K562 (cell line): ENCODE measurements around the gene CACNA2D4. TPM values are rescaled to one million over a fixed set of nuclear protein-coding genes. Genes with fewer than 3 reads are reported as not detected.

ENCODE experiments used
- ATAC-seq: fragments of 200-7000 bp; cut with Tn5 transposase; 3 replicates; pipeline ENCODE4 v1.9.1; 2020; ENCODE audit warnings: moderate library complexity
- BruUV-seq: library from RNA; stranded (reverse); fragments of 400-500 nt; replicated peaks from 2 replicates; lab custom pipeline; 2021; lab: Mats Ljungman, UMichigan
- CTCF ChIA-PET: fragments of 300-600 bp; formaldehyde crosslinking; extraction: SDS; loops from one replicate; lab custom pipeline; 2021; ENCODE audit warnings: low intra/inter-chr PET ratio; lab: Yijun Ruan, JAX
- POLR2A ChIA-PET: fragments of 300-600, 350-650 bp; sonication (Branson Sonifier 250); formaldehyde crosslinking; extraction: SDS; loops from one replicate; lab custom pipeline; 2021; ENCODE audit warnings: antibody characterized with exemption, inconsistent platforms; lab: Yijun Ruan, JAX
- DNase-seq, 4 experiments: peaks; one replicate each; pipeline versions ENCODE4 v3.0.0 to v3.0.0-alpha.2; 2011 to 2018; ENCODE audit warnings: low spot score in 3 of 4, mixed read lengths in 3 of 4; ENCODE audit errors: extremely low read depth in 1 of 4
- FAIRE-seq: peaks from 2 replicates; lab custom pipeline; 2011; peaks lifted over from hg19 to GRCh38; lab: Jason Lieb, UNC
- H2AFZ ChIP-seq: 2 replicates; pipeline ENCODE4 v1.6.0; 2011; ENCODE audit warnings: low read depth, low read length, control low read depth, inconsistent platforms
- H3K27ac ChIP-seq: fragments of 200-600 bp; 3 replicates; pipeline ENCODE4 v1.8.0; 2011; ENCODE audit warnings: low read depth, mild to moderate bottlenecking, control low read depth, inconsistent platforms, low read length, moderate library complexity, mixed read lengths; ENCODE audit errors: extremely low read depth
- H3K27me3 ChIP-seq, 2 experiments: fragments of 300-600 bp in 1 of 2; 2 replicates in 1 of 2; 3 replicates in 1 of 2; pipeline versions ENCODE4 v1.6.0 to v1.8.0; 2011; ENCODE audit warnings: inconsistent platforms in 2 of 2, low read length in 2 of 2, mild to moderate bottlenecking in 1 of 2, mixed read lengths in 1 of 2, moderate library complexity in 1 of 2; ENCODE audit not compliant: control insufficient read depth in 2 of 2, insufficient read depth in 2 of 2
- H3K36me3 ChIP-seq: fragments of 300-600 bp; 3 replicates; pipeline ENCODE4 v1.8.0; 2011; ENCODE audit warnings: mild to moderate bottlenecking, low read length, inconsistent platforms; ENCODE audit not compliant: control insufficient read depth, insufficient read depth
- H3K4me1 ChIP-seq, 2 experiments: fragments of 200-600 bp in 1 of 2; replicated peaks in 1 of 2; 2 replicates in 1 of 2; 3 replicates in 1 of 2; pipeline versions ENCODE4 v1.5.1 to v1.8.0; 2011; ENCODE audit warnings: inconsistent platforms in 2 of 2, low read length in 2 of 2, mild to moderate bottlenecking in 1 of 2, mixed read lengths in 1 of 2, moderate library complexity in 1 of 2; ENCODE audit not compliant: control insufficient read depth in 2 of 2, insufficient read depth in 2 of 2
- H3K4me2 ChIP-seq: 2 replicates; pipeline ENCODE4 v1.6.1; 2011; ENCODE audit warnings: low read length, control low read depth, inconsistent platforms, mixed read lengths; ENCODE audit not compliant: insufficient read depth
- H3K4me3 ChIP-seq: fragments of 200-600 bp; sonication (generic), shearing (Covaris generic); 2 replicates; pipeline ENCODE4 v1.5.1; 2016; ENCODE audit warnings: control low read depth, inconsistent platforms
- H3K79me2 ChIP-seq: fragments of 200-600 bp; 3 replicates; pipeline ENCODE4 v1.8.0; 2011; ENCODE audit warnings: low read length, inconsistent platforms; ENCODE audit not compliant: control insufficient read depth, insufficient read depth
- H3K9ac ChIP-seq, 2 experiments: 2 replicates each; pipeline versions ENCODE4 v1.6.0 to v1.6.1; 2011; ENCODE audit warnings: low read depth in 2 of 2, low read length in 2 of 2, control low read depth in 1 of 2, inconsistent platforms in 1 of 2, mild to moderate bottlenecking in 1 of 2, mixed read lengths in 1 of 2; ENCODE audit not compliant: insufficient read depth in 1 of 2
- H3K9me1 ChIP-seq: one replicate; pipeline ENCODE4 v1.6.0; 2011; ENCODE audit warnings: inconsistent platforms, mild to moderate bottlenecking, low read length, moderate library complexity; ENCODE audit not compliant: control insufficient read depth, insufficient read depth
- H3K9me3 ChIP-seq: replicated peaks from 2 replicates; pipeline ENCODE4 v1.5.1; 2011; ENCODE audit warnings: low read depth, low read length, inconsistent platforms; ENCODE audit not compliant: control insufficient read depth, insufficient read depth
- H4K20me1 ChIP-seq: replicated peaks from 2 replicates; pipeline ENCODE4 v1.6.1; 2011; ENCODE audit warnings: low read length, inconsistent platforms, mixed read lengths; ENCODE audit not compliant: control insufficient read depth, insufficient read depth
- DMBX1 ChIP-seq: fragments of 250-450 bp; sonication (Bioruptor Pico); IDR thresholded peaks from 2 replicates; pipeline ENCODE4 v1.8.0; 2022; ENCODE audit warnings: inconsistent platforms, mild to moderate bottlenecking, moderate library complexity, borderline replicate concordance
- KDM4B ChIP-seq, 2 experiments: fragments of 450-650 bp in 1 of 2; sonication (generic) in 1 of 2; IDR thresholded peaks; 2 replicates each; pipeline ENCODE4 v1.6.1; 2016 to 2017; ENCODE audit warnings: borderline replicate concordance in 2 of 2, antibody characterized with exemption in 1 of 2, low read depth in 1 of 2, mild to moderate bottlenecking in 1 of 2
- MTA3 ChIP-seq: fragments of 450-650 bp; formaldehyde crosslinking; IDR thresholded peaks from 2 replicates; pipeline ENCODE4 v1.6.1; 2017; ENCODE audit warnings: mild to moderate bottlenecking, borderline replicate concordance
- POLR2AphosphoS5 ChIP-seq: IDR thresholded peaks from 2 replicates; pipeline ENCODE4 v1.6.1; 2011; ENCODE audit warnings: mild to moderate bottlenecking, low read depth, low read length, moderate library complexity; ENCODE audit not compliant: control insufficient read depth, insufficient read depth
- ZFP1 ChIP-seq: fragments of 450-650 bp; formaldehyde crosslinking; IDR thresholded peaks from 2 replicates; pipeline ENCODE4 v1.4.0; 2020; ENCODE audit warnings: mild to moderate bottlenecking, mixed read lengths
- ZFP30 ChIP-seq: fragments of 250-450 bp; sonication (Bioruptor Pico); IDR thresholded peaks from 2 replicates; pipeline ENCODE4 v1.8.0; 2022; ENCODE audit warnings: moderate library complexity, mild to moderate bottlenecking, inconsistent platforms, borderline replicate concordance
- ZNF395 ChIP-seq: fragments of 200-800 bp; sonication (Bioruptor generic); IDR thresholded peaks from 2 replicates; pipeline ENCODE4 v1.6.1; 2017; ENCODE audit warnings: missing genetic modification characterization, missing compliant biosample characterization
- WGBS: fragments of 100-300 bp; shearing (Covaris generic); methylation state at CpG from one replicate; pipeline ENCODE4 v1.1.6; 2016; ENCODE audit warnings: low coverage, mixed read lengths; ENCODE audit not compliant: insufficient coverage; ENCODE audit errors: missing lambda C conversion rate; 5-methylcytosine and 5-hydroxymethylcytosine counted together
- in situ Hi-C: fragments of 300-500 bp; cut with MboI; formaldehyde crosslinking; loops from 4 replicates; pipeline ENCODE4 v1.15.0; 2018; ENCODE audit warnings: inconsistent platforms, mixed read lengths
- intact Hi-C: fragments of 100-400 bp; cut with micrococcal nuclease; formaldehyde crosslinking; loops from 2 replicates; pipeline ENCODE4 v1.14.2; 2022
- polyA plus RNA-seq, 8 experiments: library from polyadenylated mRNA; depleted of rRNA in 4 of 8; stranded (reverse) in 5 of 8; unstranded in 3 of 8; fragments of >200 nt; fragmentation: Nextera tagmentation in 2 of 8; fragmentation: Illumina TruSeq in 1 of 8; extraction: Ambion mirVana in 2 of 8; extraction: Trizol in 1 of 8; gene quantifications; 2 replicates each; pipeline versions ENCODE4 v1.2.1 to v1.2.3, GENCODE V29; 2011 to 2014; ENCODE audit warnings: inconsistent platforms in 1 of 8, missing spikeins in 1 of 8
- total RNA-seq, 7 experiments: library from RNA; depleted of rRNA in 6 of 7; stranded (reverse); fragments of >200 nt in 6 of 7; fragmentation: Illumina TruSeq in 2 of 7; extraction: Trizol in 2 of 7; gene quantifications; 2 replicates each; pipeline versions ENCODE4 v1.2.1 to v1.2.3, GENCODE V29; 2011 to 2021; ENCODE audit warnings: low replicate concordance in 1 of 7

The CACNA2D4 gene
- total and polyA plus RNA-seq, 9 of the 15 experiments (the other 6 are each of a cell fraction or from before 2014, with no cell fraction given): 0.04 to 0.69 (median 0.40) TPM; not detected in 3

GRCh38 chr12:1825382-1826102, 92.9 kb downstream of the CACNA2D4 start (continued):
- TF ChIP-seq ZNF395 (CRISPR knock-in tag): no peak

- H3K79me2 ChIP-seq: no peaks in the 10 kb centered on the region
- intact Hi-C loops (no loop called here), in situ Hi-C loops (no loop called here)
- TF ChIP-seq POLR2AphosphoS5 (no peak), MTA3 (no peak), ZFP30 (CRISPR knock-in tag) (no peak), KDM4B (IDR thresholded peaks at IDR 0.05; ENCODE audit: borderline replicate concordance in 2 of 2, low read depth in 1 of 2) (no peak), DMBX1 (CRISPR knock-in tag) (no peak), ZFP1 (CRISPR knock-in tag) (no peak)
- peaks cover 0 to 18% of the 10 kb centered on the region in 2 experiments; a peak in 2 of 5 replicates for H3K4me1 ChIP-seq
- no peaks in the 10 kb centered on the region for H3K36me3 ChIP-seq
- no peak for FAIRE-seq
- no TSS peak for BruUV-seq
- CTCF ChIA-PET: no interaction called here
- H3K9me1 ChIP-seq: no peaks in the 10 kb centered on the region
- H4K20me1 ChIP-seq: peaks cover 6% of the 10 kb centered on the region; the same call in 1 of the 2 replicates
- no peaks in the 10 kb centered on the region for H3K9me3 ChIP-seq
- ATAC-seq: no peak
- H2AFZ ChIP-seq: no peak overlapping the region
- no peak overlapping the region for H3K4me2 ChIP-seq
- no peak overlapping the region for H3K9ac ChIP-seq
- peaks cover 29 to 87% of the 10 kb centered on the region in 2 experiments; a peak in 4 of 5 replicates for H3K27me3 ChIP-seq
- POLR2A ChIA-PET: interaction anchor here (0.8 to 1.6 kb wide), 3 partner anchors 8 to 51 kb away, joined by 3 to 7 read pairs (median 4); no protein-coding TSS in a partner anchor
- WGBS: 34% methylated on average over 4 of the region's 10 CpGs
- no peak overlapping the region for H3K4me3 ChIP-seq
- no peak for DNase-seq
- H3K27ac ChIP-seq: no peak overlapping the region
These were observed 95.2 kb downstream of the CACNA2D4 start for GRCh38 chr12:1823237-1823636.
